Loucy (cell line): Measurements from ENCODE around the gene SMAGP.

ENCODE experiments used
- EZH2phosphoT487 ChIP-seq: fragments of 200-600 bp; IDR thresholded peaks from 2 replicates; pipeline ENCODE4 v1.6.1; 2018; ENCODE audit warnings: antibody characterized with exemption, mild to moderate bottlenecking, moderate library complexity, borderline replicate concordance
- TF ChIP-seq, protein P1 (sequence below): fragments of 200-600 bp; sonication (generic); conservative IDR thresholded peaks from 2 replicates; pipeline ENCODE4 v1.5.1; 2014; ENCODE audit warnings: mild to moderate bottlenecking, antibody characterized with exemption, low read length

DNA sequence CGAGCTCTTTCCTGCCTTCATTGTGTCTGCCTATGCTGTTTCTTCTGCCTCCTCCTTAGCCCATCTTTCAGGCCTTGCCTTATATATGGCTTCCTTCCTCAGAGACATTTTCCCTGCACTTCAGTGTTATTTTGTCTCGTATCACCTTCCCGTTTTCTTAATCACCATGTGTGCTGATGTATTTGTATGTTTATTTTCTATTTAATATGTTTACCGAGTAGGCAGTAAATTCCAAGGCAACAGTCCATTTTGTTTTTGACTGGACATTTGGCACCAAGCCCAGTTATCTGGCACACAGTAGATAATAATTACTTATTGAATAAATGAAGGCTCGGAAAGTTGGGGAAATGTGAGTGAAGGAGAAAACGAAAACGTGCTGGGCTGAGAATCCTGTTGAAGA lies 47.8 kb downstream of the SMAGP start:
- TF ChIP-seq, protein P1, sequence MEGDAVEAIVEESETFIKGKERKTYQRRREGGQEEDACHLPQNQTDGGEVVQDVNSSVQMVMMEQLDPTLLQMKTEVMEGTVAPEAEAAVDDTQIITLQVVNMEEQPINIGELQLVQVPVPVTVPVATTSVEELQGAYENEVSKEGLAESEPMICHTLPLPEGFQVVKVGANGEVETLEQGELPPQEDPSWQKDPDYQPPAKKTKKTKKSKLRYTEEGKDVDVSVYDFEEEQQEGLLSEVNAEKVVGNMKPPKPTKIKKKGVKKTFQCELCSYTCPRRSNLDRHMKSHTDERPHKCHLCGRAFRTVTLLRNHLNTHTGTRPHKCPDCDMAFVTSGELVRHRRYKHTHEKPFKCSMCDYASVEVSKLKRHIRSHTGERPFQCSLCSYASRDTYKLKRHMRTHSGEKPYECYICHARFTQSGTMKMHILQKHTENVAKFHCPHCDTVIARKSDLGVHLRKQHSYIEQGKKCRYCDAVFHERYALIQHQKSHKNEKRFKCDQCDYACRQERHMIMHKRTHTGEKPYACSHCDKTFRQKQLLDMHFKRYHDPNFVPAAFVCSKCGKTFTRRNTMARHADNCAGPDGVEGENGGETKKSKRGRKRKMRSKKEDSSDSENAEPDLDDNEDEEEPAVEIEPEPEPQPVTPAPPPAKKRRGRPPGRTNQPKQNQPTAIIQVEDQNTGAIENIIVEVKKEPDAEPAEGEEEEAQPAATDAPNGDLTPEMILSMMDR: no peak
- TF ChIP-seq EZH2phosphoT487: no peak
